GM19467 (cell line): Measurements from ENCODE around the gene C18orf32.
"Not testable (repeated sequence)": the region's sequence is repeated elsewhere in the genome, so short reads cannot be mapped to it uniquely, and the experiment has no call there.

Experiments used
- ATAC-seq: cut with Tn5 transposase; IDR thresholded peaks from one replicate; pipeline ENCODE4 v1.9.1; 2021; ENCODE audit warnings: mild to moderate bottlenecking, moderate library complexity; ENCODE audit not compliant: unreplicated experiment

Gene C18orf32

DNA sequence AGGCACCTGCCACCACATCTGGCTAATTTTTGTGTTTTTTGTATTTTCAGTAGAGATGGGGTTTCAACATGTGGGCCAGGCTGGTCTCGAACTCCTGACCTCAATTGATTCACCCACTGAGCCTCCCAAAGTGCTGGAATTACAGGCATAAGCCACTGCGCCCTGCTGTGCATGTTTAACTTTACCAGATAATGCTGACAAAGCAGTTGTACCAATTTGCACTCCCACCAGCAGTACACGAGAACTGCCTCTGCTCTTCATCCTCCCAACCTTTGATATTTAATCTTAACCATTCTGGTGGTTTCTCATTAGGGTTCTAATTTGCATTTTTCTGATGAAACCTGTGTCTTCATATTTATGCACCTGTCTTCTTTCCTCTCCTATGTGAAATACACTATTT, 14.6 kb downstream of the C18orf32 start:
- no peak for ATAC-seq

DNA sequence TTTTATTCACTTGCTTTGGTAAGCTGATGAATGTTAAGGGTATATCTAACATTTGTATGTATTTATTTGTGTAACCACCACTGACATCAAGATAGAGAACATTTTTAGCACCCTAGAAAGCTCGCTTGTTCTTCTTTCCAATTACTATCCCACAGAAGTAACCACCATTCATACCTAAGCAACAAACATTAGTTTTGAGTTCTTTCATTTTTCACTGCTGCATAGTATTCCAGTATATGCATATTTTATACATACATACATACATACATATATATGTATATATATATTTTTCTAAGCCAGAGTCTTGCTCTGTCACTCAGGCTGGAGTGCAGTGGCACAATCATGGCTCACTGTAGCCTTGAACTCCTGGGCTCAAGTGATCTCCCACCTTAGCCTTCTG, 15.5 kb downstream of the C18orf32 start:
- ATAC-seq = no peak

DNA sequence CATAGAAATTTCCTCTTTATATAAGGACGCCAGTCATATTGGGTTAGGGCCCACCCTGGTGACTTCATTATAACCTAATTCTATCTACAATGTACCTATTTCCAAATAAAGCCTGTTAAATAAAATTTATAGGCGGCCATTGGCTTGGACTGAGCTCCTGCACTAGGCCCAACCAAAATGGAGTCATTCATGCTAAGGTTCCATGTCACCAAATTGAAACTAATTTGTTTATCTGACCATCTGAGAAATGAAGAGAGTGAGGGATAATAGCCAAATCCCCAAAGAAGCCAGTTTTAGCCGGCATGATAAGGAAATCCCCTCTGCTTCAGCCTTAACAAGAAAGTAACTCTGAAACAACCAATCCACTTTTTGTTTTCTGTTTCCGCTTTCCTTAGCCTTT, 19.4 kb downstream of the C18orf32 start:
- no peak for ATAC-seq

DNA sequence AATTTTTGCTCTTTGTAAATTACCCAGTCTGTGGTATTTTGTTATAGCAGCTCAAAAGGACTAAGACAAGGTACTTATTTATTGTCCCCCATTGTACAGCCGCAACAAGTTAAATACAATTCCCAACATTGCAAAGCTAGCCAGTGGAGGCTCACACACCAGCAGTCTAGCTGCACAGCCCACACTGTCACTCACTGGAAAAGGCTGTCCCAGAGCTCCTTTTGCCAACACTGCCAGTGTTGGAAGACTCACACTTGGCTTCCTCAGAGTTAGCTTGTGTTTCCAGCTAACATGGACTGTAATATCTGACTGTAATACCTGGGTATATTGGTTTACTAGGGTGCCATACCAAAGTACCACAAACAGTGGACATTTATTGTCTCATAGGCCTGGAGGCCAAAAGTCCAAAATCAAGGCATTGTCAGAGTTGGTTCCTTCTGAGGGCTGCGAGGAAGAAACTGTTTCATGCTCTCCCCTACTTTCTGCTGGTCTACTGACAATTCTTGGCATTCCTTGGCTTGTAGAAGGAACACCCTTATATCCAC, 19.9 kb downstream of the C18orf32 start:
- no peak for ATAC-seq

DNA sequence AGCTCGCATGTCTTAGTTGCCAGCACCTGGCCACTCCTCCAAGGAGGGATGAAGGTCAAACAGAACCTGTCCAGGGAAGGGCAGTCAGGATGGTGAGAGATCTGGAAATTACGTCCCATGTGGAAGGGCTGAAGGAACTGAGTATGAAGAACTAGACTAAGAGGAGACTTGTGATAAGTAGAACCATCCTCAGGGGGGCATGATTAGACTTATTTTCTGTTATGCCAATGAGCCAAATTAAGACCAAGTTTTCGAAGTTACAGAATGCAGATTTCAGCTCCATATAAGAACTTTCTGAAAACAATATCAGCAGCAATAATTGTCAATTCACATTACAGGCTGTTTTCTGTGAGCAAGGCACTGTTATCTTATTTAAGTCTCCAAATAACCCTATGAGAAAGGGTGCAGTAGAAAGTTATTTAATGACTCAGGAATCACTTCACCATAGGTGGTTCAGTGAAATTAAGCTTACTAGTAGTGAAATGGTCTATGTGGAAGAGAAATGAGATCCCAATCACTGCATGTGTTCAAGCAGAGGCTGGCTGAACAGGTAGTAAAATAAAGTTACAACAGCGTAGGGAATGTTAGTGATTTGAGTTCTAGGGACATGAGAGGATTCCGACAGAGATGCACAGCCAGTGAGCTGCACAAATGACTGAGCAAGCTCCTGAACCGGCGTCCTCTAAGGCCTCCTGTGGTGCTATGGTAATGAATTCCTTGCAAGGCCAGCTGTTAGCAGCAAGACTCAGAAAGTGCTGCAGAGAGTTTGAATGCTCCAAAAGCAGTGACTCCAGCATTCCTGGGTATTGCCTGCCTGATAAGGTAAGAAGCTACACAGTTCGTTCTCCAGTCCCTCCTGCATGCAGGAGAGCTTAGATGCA, 22.1 kb downstream of the C18orf32 start:
- ATAC-seq = no peak

DNA sequence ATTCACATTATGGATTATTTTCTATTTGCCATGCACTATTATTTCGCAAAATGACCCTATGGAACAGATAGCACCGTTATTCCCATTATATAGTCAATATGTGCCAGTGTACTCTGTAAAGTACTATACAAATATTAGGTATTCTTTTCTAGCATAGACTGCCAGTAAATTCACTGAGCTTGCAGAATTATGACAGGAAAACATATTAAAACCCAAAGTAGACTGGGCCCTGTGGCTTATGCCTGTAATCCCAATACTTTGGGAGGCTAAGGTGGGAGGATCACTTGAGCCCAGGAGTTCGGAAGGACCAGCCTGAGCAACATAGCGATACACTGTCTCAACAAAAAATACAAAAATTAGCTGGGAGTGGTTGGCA, 25.4 kb downstream of the C18orf32 start:
- no peak for ATAC-seq

DNA sequence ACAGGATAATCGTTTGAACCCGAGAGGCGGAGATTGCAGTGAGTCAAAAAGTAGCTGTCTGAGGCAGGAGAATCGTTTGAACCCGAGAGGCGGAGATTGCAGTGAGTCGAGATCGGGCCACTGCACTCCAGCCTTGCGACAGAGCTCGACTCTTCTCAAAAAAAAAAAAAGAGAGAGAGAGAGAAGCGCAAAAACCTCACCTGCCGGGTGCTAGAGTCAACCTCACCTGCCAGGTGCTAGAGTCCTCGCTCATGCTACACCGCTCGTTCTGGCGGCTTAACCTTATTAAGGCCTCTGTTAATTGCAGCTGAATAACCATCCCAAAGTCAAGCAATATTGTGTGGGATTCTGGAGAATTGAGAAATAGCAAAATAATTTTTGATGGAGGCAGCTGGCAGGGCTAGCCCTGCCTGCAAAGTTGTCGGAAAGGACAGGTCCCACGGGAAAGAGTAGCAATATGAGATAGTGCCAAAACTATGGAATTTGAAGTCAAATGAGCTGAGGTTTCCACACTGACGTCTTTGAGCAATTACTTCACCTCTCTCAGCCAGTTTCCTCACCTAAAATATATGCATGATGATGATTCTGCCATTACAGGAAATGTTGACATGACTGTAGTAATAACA, 25.9 kb downstream of the C18orf32 start:
- ATAC-seq = no peak

DNA sequence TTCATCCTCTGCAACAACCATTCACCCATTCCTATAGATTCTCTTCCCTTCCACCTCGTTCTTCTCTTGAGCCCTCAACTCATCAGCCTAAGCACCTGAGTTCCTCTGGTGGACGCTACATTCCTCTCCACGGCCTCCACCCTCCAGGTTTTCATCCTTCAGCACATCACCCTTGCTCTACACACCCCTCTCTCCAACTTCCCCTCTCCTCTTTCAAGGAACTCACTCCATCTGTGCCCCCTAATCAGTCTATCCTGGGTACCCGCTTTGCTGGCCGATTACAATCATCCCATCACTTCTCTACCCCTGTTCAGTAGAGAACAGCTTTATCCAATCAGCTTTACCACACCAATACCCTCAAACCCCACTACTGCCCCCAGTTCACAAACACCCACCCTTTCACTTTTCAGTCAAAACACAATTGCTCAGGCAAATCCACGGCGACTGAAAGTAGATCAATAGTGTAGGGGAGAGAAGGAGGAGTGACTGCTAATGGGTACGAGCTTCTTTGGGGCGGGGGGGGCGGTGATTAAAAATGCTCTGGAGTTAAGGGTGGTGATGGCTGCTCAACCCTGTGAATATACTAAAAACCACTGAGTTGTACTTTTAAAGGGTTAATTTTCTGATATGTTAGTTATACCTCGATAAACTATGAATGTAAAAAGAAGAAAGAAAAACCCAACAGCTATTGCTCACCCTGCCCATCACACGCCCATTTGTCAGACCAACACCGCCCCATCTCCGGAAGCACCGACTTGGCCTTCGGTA, 27.4 kb downstream of the C18orf32 start:
- ATAC-seq = no peak

DNA sequence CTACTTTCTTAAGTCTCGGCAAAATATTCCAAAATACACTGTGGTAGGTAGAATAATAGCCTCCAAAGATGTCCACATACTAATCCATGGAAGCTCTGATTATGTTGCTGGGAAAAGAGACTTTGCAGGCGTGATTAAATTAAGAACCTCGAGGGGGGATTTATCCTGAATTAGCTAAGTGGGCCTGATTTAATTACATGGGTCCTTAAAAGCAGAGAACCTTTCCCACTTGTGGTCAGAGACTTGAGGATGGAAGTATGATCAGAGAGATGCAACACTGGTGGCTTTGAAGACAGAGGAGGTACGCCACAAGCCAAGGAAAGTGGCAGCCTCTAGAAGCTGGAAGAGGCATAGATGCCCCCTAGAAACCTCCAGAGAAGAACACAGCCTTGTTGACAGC, 29.4 kb downstream of the C18orf32 start:
- ATAC-seq = no peak

DNA sequence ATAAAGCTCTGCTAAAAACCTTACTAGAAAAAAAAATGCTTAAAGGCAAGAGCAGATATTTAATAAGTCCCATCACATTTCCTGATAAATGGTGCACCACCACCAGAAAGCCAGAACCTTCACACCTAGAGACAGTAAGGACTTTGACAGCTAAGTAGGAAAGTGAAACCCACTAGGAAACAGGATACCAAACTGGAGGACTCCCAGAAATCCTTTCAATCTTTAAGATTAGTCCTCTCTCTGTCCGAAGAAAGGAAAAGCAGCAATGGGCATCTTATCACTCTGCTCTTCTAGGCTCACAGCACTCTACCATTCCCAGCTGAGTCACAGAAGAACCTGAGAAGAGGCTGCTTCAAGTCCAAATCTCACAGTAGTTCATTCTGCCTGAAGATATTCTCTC, 30.2 kb downstream of the C18orf32 start:
- no peak for ATAC-seq

DNA sequence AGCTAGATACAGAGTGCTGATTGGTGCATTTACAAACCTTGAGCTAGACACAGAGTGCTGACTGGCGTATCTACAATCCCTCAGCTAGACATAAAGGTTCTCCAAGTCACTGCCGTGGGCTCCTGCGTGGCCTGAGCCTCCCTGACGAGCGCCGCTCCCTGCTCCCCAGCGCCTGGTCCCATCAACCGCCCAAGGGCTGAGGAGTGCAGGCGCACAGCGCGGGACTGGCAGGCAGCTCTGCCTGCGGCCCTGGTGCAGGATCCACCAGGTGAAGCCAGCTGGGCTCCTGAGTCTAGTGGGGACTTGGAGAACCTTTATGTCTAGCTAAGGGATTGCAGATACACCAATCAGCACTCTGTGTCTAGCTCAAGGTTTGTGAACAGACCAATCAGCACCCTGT, 34.5 kb downstream of the C18orf32 start:
- not testable (repeated sequence) for ATAC-seq

DNA sequence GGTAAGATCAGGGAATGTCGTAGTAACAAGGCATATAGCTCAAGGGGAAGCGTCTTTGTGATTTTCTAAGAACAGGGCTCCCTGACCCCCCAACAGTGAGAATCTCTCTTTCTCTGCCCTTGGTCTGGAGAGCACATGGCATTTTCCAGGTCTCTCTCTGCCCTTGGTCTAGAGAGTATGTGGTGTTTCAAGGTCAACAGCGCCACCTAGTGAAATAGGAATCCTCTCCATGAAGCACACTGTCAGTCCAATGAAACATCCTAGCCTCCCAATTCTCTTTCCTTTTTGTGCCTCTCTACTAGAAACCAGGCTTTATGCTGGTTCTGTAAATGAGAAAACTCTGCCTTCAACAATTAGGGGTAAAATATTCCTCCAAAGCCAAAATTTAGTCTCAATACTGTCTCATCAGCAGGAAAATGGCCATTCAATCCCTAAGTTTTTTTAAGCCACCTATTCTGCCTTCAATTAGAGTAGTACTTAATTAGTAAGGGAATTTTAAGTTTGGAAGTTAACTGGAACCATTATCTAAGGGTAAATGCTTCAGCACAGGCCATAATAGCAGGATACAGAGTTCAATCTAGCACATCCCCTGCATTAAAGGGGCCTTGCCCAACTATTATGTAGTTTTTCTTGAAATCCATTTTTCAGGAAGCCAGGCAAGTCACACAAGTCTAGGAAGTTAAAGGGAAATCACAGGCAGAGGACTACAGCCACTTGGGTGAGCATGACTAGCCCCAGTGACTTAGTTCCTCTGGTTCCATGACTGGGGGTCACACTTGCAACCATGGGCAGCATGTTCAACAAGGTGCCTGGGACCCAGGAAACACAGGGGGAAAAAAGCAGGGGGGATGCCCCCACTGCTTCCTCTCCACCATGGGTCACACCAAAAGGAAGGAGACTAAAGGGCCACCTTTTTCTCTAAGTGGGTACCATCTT, 39.0 kb downstream of the C18orf32 start:
- ATAC-seq = no peak

DNA sequence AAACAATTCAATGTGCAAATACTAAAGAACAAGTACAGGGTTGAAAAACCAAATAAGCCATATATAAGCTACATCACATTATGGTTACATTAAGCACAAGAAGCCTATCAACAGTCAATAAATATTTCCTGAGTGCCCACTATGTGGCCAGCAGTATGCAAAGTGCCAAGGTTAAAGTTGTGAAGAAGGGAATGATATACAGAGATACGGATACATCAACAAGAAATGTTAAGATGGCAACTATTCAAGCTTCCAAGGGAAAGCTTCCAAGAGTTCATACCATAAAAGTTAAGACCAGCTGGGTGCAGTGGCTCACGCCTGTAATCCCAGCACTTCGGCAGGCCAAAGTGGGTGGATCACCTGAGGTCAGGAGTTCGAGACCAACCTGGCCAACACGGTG, 40.6 kb downstream of the C18orf32 start:
- no peak for ATAC-seq

DNA sequence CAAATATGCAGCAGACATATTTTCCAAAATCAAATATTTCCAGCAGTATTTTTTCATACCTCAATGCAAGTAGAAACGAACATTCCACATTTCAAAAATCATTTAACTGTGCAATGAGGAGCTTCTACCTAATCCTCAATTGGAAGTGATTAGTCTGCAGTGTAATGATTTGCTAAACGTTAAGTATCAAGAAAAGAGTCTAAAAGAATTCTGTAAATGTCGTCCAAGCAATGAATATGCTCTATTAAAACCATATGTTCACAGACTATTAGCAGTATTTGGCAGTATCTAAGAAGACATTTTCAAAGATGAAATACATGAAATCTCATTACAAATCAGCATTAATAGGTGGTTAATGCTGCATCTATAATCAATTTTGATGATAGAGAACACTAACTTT, 42.5 kb downstream of the C18orf32 start:
- no peak for ATAC-seq

DNA sequence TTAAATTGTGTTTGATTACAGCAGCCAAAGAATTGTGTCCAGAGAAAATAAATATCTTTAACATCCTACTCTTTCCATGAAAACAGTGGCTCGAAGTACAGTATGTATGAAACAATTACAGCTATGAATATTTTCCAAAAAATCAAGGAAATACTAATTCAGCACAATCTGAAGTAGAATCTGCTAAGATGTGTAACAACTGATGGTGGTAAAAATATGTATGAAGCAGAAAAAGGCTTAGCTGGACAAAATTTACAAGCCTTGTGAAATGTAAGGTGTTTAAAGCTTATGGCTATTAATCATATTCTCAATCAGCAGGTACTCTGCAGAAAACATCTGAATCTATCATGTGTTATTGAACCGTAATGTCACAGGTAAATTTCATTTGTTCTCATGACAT, 43.2 kb downstream of the C18orf32 start:
- ATAC-seq = no peak

DNA sequence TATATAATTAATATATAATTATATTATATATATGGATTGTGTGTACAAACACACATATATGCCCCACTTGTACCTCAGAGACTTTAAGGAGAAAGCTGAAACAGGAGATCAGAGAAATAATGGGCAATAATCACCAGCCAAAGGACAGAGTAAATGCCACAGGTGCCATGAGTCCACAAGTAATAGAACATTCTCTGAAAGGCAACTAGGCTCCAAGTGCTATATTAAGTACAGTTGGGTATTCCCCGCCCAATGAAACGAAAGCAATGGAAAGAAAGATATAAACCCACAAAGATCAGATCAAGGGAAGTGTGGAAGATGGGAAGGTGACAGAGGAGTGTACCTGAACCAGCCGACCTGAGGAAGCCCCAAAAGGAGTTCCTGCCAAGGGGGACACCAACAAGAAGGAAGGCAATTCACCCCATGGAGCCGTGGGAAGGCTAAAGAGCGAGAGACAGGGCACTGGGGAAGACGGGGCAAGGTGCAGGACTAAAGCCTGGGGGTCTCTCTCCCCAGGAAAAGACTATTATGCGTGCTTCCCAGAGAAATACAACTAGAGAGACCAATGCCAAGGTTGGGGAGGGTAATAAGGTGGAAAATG, 45.6 kb downstream of the C18orf32 start:
- no peak for ATAC-seq

DNA sequence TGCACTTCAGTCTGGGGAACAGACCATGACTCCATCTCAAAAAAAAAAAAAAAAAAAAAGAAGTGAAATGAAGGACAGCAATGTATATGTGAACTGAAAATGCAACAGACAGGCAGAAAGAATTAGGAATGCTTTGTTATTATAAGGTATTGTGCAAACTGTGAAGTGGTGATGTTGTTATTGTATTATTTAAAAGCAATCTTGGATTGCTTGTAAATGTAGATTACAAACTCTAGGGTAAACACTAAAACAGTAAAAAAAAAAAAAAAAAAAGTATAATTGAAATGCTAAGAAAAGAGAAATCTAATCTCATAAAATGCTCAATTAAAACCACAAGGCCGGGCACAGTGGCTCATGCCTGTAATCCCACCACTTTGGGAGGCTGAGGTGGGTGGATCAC, 51.9 kb downstream of the C18orf32 start:
- no peak for ATAC-seq

DNA sequence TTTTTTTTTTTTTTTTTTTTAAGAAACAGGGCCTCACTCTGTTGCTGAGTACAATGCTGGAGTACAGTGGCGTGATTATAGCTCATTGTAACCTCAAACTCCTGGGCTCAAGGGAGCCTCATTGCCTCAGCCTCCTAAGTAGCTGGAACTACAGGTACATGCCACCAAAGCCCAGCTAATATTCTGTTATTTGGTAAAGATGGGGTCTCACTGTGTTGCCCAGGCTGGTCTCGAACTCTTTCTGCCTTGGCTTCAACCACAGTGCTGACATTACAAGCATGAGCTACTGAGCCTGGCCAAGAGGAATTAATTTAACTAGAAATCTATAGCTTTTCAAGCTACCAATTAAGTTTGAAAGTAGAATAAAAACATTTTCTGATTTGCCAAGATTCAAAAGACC, 54.4 kb downstream of the C18orf32 start:
- ATAC-seq = no peak

DNA sequence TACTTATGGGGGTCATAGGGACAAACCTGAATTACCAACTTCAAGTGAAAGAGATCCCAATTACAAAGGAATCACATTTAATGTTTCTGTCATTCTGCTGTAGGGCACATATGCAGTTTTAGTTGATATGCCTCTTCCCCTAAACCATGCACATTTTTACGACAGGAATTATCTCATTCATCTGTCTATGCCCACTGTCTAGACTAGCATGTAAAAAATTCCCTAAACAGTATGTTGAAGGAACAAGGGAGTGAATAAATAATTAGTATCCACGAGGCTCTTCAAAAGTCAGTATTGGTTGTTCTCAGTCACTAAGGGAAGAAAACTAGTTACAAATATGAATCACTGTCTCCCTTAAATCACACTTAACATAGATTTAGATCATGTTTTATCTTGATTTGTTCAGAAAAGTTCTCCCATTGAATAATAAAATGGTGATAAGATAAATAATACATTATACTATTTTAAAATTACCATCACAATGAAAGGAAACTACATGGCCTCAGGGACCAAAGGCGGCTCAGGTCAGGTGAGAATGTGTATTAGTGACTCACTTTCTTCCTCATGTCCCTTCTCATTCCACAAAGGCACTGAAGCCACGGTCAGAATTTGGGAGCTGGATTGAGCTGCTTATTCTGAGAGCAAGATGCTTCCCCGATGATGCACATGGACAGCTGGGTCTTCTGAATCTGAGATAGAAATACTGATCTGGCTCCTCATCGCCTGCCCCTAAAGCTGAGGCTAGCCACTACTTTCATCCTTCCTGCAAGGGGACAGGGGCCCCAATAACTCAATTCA, 55.7 kb downstream of the C18orf32 start:
- ATAC-seq = no peak
